ENCODE measurements around the gene KIF17.

Gene KIF17

DNA sequence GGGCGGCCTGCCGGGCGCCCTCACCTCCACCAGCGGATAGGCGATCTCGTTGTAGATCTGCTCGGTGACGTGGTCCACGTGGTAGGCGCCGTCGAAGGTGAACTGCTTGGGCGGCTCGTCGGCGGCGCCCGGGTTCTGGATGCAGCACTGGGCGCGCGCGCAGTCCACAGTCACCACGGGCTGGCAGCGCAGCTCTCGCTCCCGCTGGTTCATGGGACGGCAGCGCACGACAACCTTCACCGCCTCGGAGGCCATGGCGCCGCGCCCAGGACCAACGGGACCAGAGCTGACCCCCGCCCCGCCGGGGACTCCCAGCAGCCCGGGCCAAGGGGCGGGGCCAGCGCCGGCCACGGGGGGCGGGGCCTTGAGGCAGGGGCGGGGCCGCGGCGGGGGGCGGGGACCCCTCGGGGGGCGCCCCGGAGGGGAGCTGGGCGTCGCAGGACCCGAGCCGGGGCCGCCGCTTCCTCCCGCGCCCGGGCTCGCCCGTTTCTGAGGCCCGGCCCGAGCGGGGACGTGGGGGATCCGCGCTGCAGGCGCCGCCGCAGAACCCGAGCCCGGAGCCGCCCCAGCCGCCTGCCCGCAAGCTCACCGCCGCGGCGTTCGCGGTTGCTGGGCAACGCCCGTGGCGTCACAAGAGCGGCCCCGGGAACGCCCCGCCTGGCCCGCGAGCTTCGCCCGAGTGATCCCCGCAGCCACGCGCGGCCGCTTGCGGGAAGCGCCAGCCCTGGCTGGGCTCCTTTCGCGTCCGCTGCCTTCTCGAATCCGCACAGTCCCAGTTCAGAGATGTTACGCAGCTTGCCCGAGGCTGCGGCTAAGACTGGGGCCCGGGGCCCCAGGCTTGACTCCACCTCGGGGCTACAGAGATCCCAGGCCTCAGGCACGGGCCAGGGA lies at the start of gene KIF17:
Gene KIF17 (minus strand): TSS at position 556 of the 891 bp plus-strand sequence. CDS start 301 bp downstream, at position 255.
- DNase-seq (ENCODE audit: low read depth, low spot score) = no peak

DNA sequence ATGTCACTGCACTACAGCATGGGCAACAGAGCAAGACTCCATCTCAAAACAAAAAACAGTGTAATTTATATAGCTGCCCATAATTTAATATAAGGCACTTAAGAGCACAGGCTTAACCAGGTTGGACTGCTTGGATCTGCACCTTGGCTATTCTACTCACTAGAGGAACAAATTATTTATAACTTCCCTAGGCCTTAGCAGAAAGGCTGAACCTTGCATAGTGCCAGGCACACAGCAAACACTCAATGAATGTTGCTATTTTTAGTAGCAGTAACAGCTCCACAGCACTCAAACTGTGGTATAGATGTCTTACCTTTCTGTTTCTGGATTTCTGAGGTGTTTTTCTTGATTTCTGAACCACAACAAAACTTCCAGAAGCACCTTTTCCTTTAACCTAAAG lies 49.5 kb upstream of the KIF17 start:
- DNase-seq (ENCODE audit: low read depth, low spot score) = no peak

GRCh38 chr1:20763417-20763816 lies 45.6 kb upstream of the KIF17 start:
- DNase-seq (ENCODE audit: low read depth, low spot score) = no peak

- no peak for DNase-seq (ENCODE audit: low read depth, low spot score)
Measured at GRCh38 chr1:20760322-20760721, 42.5 kb upstream of the KIF17 start.

GRCh38 chr1:20753589-20753988 lies 35.8 kb upstream of the KIF17 start:
- DNase-seq (ENCODE audit: low read depth, low spot score) = no peak

- no peak for DNase-seq (ENCODE audit: low read depth, low spot score)
Measured at GRCh38 chr1:20751462-20751990, 33.7 kb upstream of the KIF17 start.

DNA sequence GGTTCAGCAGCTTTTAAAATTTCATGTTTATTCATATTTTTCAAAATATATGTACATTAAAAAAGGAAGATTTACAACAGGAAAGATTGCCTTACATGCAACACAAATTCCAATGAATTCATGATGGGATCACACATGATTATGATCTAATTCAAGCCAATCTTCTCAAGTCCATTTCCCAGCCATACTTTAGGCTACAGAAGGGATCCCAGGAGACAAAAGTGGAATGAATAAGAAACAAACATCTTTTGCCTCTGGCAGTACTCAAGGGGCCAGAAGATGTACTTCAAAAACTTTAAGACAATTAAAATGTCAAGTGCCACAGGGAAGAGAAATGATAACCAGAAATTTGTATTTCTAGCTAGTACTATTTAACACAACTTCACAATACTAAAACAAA lies 24.9 kb upstream of the KIF17 start:
- no peak for DNase-seq (ENCODE audit: low read depth, low spot score)

- DNase-seq (ENCODE audit: low read depth, low spot score) = no peak
Measured at GRCh38 chr1:20740781-20741180, 23.0 kb upstream of the KIF17 start.

- DNase-seq (ENCODE audit: low read depth, low spot score) = no peak
Measured at GRCh38 chr1:20739225-20739624, 21.4 kb upstream of the KIF17 start.

GRCh38 chr1:20735581-20736111 lies 17.8 kb upstream of the KIF17 start:
- DNase-seq (ENCODE audit: low read depth, low spot score) = no peak

GRCh38 chr1:20733360-20733975 lies 15.7 kb upstream of the KIF17 start:
- DNase-seq (ENCODE audit: low read depth, low spot score) = no peak

DNA sequence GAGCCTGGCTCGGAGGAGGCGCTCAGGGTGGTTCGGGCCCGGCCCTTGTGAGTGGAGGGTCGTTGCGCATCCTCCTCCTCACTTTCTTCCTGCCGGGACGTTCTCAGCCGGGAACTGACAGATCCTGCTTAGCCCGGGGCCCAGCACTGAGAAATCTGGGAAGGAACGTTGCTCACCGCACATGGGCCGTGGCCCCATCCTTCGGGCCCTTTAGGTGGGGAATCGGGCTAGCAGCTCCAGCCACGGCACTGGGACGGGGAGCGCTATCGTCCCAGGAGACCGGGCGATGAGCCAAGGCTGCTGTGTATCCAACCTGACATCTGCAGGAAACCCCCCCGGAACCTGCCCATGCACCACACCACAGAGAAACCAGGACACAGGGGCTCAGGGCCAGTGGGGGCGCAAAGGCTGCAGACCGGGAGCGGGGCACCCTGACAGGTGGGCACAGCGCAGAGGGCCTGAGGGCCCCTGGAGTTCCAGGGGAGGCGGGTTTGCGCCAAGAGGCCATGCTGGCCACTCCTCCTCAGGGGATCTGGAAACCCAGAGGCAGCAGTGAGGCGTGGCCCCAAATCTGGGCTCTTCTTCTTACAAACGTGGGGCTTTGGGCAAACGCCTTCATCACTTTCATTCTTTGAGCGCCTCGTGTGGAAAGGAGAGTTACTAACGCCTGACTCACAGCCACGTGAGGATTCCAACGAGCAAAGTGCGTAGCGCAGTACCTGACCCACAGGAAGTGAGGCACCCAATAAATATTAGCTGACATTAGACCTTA lies 15.0 kb upstream of the KIF17 start, which contains the start of gene SH2D5:
Gene SH2D5 (minus strand): TSS at position 116 of the 772 bp plus-strand sequence. CDS start 4,659 bp downstream, outside the sequence.
- peak; percentile 36 for DNase-seq (ENCODE audit: low read depth, low spot score)

DNA sequence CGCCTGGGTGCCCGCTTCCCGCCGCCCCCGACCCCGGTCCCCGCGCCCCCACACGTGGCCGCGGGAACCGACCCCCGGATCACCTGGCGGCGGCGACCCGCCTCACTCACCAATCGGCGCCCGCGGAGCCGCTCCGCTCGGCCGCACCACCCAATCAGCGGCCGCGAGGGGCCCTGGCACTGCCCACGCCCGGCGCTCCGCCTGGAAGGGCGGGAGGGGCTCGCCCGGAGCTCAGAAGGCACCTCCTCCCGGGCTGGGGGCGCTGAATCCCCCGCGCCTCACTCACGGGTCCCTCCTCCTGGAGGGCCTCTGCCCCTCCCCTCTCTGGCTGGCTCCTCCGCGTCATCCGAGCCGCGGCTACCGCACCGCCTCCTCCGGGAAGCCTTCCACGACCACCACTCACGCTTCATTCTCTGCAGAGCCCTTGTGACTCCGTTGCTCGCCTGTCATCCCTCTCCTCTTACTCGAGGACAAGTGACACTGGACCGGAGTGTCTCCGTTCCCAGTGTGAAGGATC lies 14.3 kb upstream of the KIF17 start:
- DNase-seq (ENCODE audit: low read depth, low spot score) = no peak

- no peak for DNase-seq (ENCODE audit: low read depth, low spot score)
Measured at GRCh38 chr1:20731057-20731991, 13.5 kb upstream of the KIF17 start.

GRCh38 chr1:20730690-20731056 lies 12.9 kb upstream of the KIF17 start:
- DNase-seq (ENCODE audit: low read depth, low spot score) = no peak

- no peak for DNase-seq (ENCODE audit: low read depth, low spot score)
Measured at GRCh38 chr1:20729990-20730689, 12.3 kb upstream of the KIF17 start.

DNA sequence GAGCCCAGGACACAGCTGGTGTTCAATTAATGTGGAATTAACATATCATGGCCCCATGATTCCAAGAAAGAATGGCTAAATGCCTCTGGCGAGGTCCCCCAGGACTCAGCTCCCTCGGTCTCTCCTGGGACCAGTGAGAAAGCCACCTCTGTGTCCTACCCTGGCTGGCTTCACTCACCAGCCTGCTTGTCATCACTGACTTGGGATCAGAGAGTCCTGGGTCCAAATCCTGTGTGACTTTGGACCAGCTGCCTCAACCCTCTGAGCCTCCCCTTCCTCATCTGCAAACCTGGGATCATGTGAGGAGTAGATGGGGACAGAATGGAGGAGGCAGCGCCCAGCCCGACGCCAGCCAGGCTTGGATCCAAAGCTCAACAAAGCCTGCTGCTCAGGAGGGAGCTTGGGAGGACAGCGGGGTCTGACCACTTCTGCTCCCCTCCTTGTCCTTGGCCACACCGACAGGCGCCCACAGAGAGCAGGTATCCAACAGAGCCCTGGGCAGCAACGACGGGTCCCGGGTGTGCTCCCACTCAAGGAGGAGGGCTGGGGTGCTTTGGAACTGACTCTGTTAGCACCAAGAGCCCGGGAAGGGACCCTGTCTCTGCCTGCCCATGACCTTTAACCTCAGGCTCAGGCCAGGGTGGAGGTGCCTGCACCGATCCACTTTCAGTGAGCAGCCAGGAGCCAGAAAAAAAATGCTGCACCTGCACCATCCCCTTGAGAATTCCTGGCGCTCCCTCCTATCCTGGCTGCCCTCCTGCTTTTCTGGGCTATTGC lies 11.5 kb upstream of the KIF17 start:
- no peak for DNase-seq (ENCODE audit: low read depth, low spot score)

DNA sequence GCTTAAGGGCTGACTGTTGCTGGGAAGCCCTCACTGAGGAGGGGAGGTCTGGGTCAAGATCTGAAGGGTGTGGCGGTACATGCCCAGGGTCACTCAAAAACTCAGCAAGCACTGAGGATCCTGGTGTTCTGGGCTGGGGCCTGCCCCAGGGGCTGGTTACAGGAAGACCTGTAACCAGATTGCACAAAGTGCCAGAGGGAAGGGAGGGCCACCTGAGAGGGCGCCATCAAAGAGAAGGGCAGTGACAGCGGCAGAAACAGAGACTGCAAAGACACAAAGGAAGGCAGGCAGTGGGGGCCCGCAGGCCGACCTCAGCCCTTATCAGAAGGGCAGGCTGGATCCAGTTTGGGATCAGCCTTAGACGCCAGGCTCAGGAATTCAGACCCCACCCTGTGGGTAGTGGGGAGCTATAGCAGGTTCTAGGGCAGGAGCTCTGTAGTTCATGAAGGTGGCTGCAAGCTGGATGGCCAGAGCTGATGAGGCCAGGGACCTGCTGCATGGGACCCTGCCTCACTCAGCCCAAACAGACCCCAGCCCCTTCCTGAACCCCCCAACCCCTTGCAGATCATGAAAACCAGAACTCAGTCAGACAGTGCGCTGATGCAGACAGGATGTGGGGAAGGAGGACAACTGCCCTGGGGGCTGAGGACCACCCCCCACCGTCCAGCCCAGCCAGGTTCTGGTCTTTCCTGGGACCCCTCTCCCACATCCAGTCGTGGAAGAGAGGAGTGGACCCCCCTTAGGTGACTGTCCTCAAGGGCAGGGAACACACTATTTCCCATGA lies 10.8 kb upstream of the KIF17 start:
- DNase-seq (ENCODE audit: low read depth, low spot score) = no peak
